ENCODE measurements around the gene UPK2.

Gene UPK2

GRCh38 chr11:118914178-118914918 lies 41.8 kb upstream of the UPK2 start:
- H3K4me3 ChIP-seq (ENCODE audit: low read length), result no peak overlapping the region
- DNase-seq (ENCODE audit: low read depth), result no peak
- no peak for TF ChIP-seq CTCF (conservative IDR thresholded peaks at IDR 0.05; ENCODE audit: low read depth, low read length)

DNA sequence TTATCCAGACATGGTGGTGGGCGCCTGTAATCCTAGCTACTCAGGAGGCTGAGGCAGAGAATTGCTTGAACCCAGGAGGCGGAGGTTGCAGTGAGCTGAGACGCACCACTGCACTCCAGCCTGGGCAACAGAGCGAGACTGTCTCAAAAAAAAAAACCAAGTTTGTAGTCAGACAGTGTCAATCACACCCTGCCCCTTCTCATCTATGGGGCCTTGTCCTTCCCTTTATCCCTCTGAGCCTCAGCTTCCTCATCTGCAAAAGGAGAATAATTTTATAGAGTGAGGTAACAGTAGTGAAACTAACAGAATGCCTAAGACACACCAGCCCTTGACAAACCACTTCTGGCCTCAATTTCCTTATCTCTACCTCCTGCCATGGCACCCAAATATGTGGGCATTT lies 41.1 kb upstream of the UPK2 start:
- no peak overlapping the region for H3K4me3 ChIP-seq (ENCODE audit: low read length)
- no peak for TF ChIP-seq CTCF (conservative IDR thresholded peaks at IDR 0.05; ENCODE audit: low read depth, low read length)
- DNase-seq (ENCODE audit: low read depth), result no peak

DNA sequence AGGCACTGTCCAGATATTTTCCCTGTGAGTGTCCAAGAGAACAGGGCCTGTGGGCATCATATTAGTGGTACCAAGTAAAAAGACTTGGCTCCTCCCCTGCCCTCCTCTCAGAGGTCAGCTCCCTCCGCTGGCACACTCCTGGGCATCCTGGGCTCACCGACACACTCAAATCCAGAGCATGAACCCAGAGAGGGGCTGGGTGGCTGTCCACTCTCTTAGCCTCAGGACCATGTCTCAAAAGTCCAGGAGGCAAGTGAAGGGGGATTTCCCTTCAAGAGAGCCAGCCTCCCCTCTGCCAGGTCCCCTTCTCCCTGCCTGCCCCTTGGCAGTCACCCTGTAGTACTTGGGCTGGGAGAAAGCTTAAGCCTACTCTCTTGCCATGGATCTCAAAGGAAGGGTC lies 40.7 kb upstream of the UPK2 start:
- TF ChIP-seq CTCF (conservative IDR thresholded peaks at IDR 0.05; ENCODE audit: low read depth, low read length), result no peak
- DNase-seq (ENCODE audit: low read depth), result no peak
- H3K4me3 ChIP-seq (ENCODE audit: low read length), result no peak overlapping the region

GRCh38 chr11:118915941-118916841 lies 39.9 kb upstream of the UPK2 start:
- H3K4me3 ChIP-seq (ENCODE audit: low read length), result no peak overlapping the region
- no peak for DNase-seq (ENCODE audit: low read depth)
- no peak for TF ChIP-seq CTCF (conservative IDR thresholded peaks at IDR 0.05; ENCODE audit: low read depth, low read length)

DNA sequence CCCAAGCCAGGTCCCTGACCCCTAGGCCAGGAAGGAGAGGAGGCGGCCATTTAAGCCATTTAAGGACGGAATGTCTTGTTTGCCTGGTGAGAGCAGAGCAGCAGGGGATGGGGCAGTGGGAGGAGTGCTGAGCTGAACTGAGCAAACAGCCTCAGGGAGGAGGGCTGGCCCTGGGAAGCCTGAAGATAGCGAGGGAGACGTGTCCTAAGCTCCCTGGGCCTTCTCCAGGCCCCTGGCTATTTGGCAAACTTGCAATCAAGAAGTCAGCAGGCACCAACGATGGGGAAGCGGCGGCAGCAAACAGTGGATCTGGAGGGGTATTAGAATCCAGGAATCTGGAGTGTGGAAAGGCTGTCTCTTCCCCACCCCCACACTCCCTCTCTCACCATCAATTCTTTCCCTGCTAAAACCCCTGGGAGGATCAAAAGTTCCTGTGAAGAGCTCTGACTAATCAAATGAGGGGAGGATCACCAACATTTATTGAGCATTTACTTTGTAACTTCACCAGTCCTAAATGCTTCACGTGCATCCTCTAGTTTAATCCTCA lies 39.2 kb upstream of the UPK2 start:
- TF ChIP-seq CTCF (conservative IDR thresholded peaks at IDR 0.05; ENCODE audit: low read depth, low read length), result no peak
- H3K4me3 ChIP-seq (ENCODE audit: low read length), result no peak overlapping the region

GRCh38 chr11:118917481-118918127 lies 38.5 kb upstream of the UPK2 start:
- no peak for DNase-seq (ENCODE audit: low read depth)
- no peak for TF ChIP-seq CTCF (conservative IDR thresholded peaks at IDR 0.05; ENCODE audit: low read depth, low read length)
- H3K4me3 ChIP-seq (ENCODE audit: low read length), result no peak overlapping the region

More for the DNA sequence above, 39.2 kb upstream of the UPK2 start:
- no peak for DNase-seq (ENCODE audit: low read depth)

All from retinal pigment epithelial cell (primary cell).